AG20443 (cell line): Measurements from ENCODE around the gene BSG.

ENCODE experiments used
- DNase-seq: peaks from one replicate; pipeline ENCODE4 v3.0.0; 2012; ENCODE audit warnings: low spot score, mixed read lengths

Gene BSG

GRCh38 chr19:540867-541637 is 31.3 kb upstream of the BSG start:
- no peak for DNase-seq

GRCh38 chr19:541699-542098 is 30.7 kb upstream of the BSG start:
- DNase-seq, result no peak

GRCh38 chr19:542173-542866 is 30.1 kb upstream of the BSG start:
- DNase-seq, result no peak

- DNase-seq, result no peak
Measured at GRCh38 chr19:543910-544608, 28.3 kb upstream of the BSG start, which contains the start of gene GZMM. GZMM (plus strand) TSS chr19:544053; CDS start chr19:544072, 19 bp downstream.

GRCh38 chr19:547117-547516 is 25.3 kb upstream of the BSG start:
- no peak for DNase-seq

GRCh38 chr19:547836-548720 is 24.3 kb upstream of the BSG start:
- no peak for DNase-seq

GRCh38 chr19:548886-549830 is 23.2 kb upstream of the BSG start:
- DNase-seq, result no peak

- DNase-seq, result no peak
Measured at GRCh38 chr19:554817-555216, 17.6 kb upstream of the BSG start.

GRCh38 chr19:555474-555808 is 17.0 kb upstream of the BSG start:
- no peak for DNase-seq

- DNase-seq, result no peak
Measured at GRCh38 chr19:556611-557382, 15.6 kb upstream of the BSG start.

GRCh38 chr19:558770-559439 is 13.5 kb upstream of the BSG start:
- DNase-seq, result no peak

GRCh38 chr19:560121-560520 is 12.3 kb upstream of the BSG start:
- no peak for DNase-seq

- no peak for DNase-seq
Measured at GRCh38 chr19:566403-566802, 6.0 kb upstream of the BSG start.

GRCh38 chr19:566844-567243 is 5.6 kb upstream of the BSG start:
- no peak for DNase-seq

- no peak for DNase-seq
Measured at GRCh38 chr19:567296-567900, 5.0 kb upstream of the BSG start.

- DNase-seq, result no peak
Measured at GRCh38 chr19:570251-570686, 2.1 kb upstream of the BSG start.

GRCh38 chr19:570937-571565 is 1.3 kb upstream of the BSG start:
- DNase-seq, result no peak

GRCh38 chr19:571566-571974 is 826 bp upstream of the BSG start:
- no peak for DNase-seq
